Measurements from ENCODE around the gene CES3. TPM values are rescaled to one million over a fixed set of nuclear protein-coding genes. Genes with fewer than 3 reads are reported as not detected.
"Not testable (repeated sequence)": the region's sequence is repeated elsewhere in the genome, so short reads cannot be mapped to it uniquely, and the experiment has no call there.

CES3 gene
- total RNA-seq, 1 experiment from 2014 or later, result 0.95 TPM

DNA sequence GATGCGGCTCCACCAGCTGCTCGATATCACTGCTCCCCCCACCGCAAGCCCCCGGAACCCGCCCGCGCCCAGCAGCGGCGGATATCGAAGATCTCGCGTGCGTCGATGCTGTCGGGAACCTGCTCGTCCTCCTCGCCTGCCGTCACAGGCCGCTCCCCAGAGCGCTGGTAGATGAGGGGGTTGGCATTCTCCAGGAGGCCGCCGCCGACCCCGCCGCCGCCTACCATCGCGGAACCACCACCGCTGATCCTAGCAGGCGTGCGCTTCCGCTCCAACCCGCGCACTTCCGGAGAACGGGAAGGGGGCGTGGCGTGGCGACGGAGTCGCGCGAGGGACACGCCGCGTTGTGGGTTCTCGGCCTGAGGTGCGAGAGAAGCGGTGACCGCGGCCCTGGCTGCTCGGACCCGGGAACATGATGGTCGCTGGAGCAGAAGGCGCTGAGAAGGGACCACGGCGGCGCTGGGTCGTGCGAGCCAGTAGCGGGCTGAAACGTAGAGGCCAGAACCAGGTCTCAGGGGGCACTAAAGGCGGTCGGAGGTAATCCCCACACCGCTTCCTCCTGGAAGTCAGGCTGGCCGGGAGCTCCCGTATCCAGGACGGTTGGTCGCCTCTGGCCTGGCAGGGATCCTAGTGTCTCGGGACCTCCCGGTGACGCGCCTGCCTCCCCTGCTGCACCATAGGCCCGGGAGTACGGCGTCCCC is 26.8 kb upstream of the CES3 start, which contains the start of gene CIAO2B:
CIAO2B (minus strand) TSS at position 265 of the 701 bp plus-strand sequence; CDS start at position 227, 38 bp downstream.
- BruUV-seq (replicated peaks), result TSS peak; percentile 58
- peak within 1 kb of the TSS; percentile 94 for H3K4me3 Mint-ChIP-seq (ENCODE audit: unreplicated experiment)
- Histone ChIP-seq H3K36me3 (ENCODE audit: control insufficient read depth, insufficient read depth, low read length) (no peaks in the 10 kb centered on the region), H3K4me3 (ENCODE audit: low read depth, low read length) (peak within 1 kb of the TSS; percentile 81), H3K27me3 (replicated peaks; ENCODE audit: control insufficient read depth, insufficient read depth, low read length) (no peaks in the 10 kb centered on the region), H3K9me3 (no peaks in the 10 kb centered on the region), H3K4me1 (peaks cover 8% of the 10 kb centered on the region)
- POLR2A ChIA-PET, result no interaction called here
- H3K36me3 Mint-ChIP-seq (ENCODE audit: insufficient read depth, unreplicated experiment), result peaks cover 17% of the 10 kb centered on the region
- peaks cover 19% of the 10 kb centered on the region for H3K4me1 Mint-ChIP-seq (ENCODE audit: low read depth, unreplicated experiment)
- no peaks in the 10 kb centered on the region for H3K9me3 Mint-ChIP-seq (ENCODE audit: unreplicated experiment)
- DNase-seq, result peak; percentile 84 to 92
- CTCF ChIA-PET, result interaction anchor here (1.0 to 1.2 kb wide), 2 partner anchors 20 to 39 kb away, joined by 3 read pairs; no protein-coding TSS in a partner anchor
- intact Hi-C loops (cut with micrococcal nuclease; ENCODE audit: unreplicated experiment), result no loop called here
- no peaks in the 10 kb centered on the region for H3K27me3 Mint-ChIP-seq (ENCODE audit: insufficient read depth, unreplicated experiment)
- peak within 1 kb of the TSS; percentile 88 for H3K27ac Mint-ChIP-seq (ENCODE audit: unreplicated experiment)
- TF ChIP-seq, protein P1, sequence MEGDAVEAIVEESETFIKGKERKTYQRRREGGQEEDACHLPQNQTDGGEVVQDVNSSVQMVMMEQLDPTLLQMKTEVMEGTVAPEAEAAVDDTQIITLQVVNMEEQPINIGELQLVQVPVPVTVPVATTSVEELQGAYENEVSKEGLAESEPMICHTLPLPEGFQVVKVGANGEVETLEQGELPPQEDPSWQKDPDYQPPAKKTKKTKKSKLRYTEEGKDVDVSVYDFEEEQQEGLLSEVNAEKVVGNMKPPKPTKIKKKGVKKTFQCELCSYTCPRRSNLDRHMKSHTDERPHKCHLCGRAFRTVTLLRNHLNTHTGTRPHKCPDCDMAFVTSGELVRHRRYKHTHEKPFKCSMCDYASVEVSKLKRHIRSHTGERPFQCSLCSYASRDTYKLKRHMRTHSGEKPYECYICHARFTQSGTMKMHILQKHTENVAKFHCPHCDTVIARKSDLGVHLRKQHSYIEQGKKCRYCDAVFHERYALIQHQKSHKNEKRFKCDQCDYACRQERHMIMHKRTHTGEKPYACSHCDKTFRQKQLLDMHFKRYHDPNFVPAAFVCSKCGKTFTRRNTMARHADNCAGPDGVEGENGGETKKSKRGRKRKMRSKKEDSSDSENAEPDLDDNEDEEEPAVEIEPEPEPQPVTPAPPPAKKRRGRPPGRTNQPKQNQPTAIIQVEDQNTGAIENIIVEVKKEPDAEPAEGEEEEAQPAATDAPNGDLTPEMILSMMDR (IDR thresholded peaks at IDR 0.05; ENCODE audit: insufficient read depth in 1 of 2, low read depth in 1 of 2, low read length in 1 of 2, severe bottlenecking in 1 of 2, unreplicated experiment in 1 of 2), result no peak

DNA sequence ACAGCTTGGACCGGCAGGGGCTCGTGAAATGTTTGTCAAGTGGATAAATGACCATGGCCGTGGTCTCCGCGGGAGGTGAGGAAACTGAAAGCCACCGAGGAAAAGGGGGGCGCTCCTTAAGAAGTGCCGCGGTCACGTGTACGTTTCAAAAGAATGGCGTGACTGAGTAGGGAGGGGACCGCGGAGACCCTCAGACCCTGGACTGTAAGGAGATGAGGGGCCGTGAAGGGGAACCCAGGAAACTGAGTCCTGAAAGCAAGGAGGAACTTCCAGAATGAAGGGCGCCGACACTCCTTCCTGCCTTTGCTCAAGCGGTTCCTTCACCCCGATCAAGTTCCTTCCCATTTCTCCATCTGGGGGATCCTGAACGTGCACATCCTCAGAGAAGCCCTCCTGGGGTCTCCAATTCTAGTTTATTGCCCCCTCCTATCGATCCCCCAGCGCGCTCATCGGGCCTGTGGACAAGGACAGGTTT is 26.2 kb upstream of the CES3 start:
- H3K36me3 ChIP-seq (ENCODE audit: control insufficient read depth, insufficient read depth, low read length); H3K27me3 Mint-ChIP-seq (ENCODE audit: insufficient read depth, unreplicated experiment); intact Hi-C loops (cut with micrococcal nuclease; ENCODE audit: unreplicated experiment); POLR2A ChIA-PET; DNase-seq; H3K27me3 ChIP-seq (replicated peaks; ENCODE audit: control insufficient read depth, insufficient read depth, low read length); H3K4me1 ChIP-seq; H3K9me3 Mint-ChIP-seq (ENCODE audit: unreplicated experiment); H3K9me3 ChIP-seq; BruUV-seq (replicated peaks): not testable (repeated sequence)
- H3K27ac Mint-ChIP-seq (ENCODE audit: unreplicated experiment), result peak overlapping the region; percentile 88
- peaks cover 17% of the 10 kb centered on the region for H3K36me3 Mint-ChIP-seq (ENCODE audit: insufficient read depth, unreplicated experiment)
- H3K4me1 Mint-ChIP-seq (ENCODE audit: low read depth, unreplicated experiment), result peaks cover 19% of the 10 kb centered on the region
- peak overlapping the region; percentile 81 for H3K4me3 ChIP-seq (ENCODE audit: low read depth, low read length)
- H3K4me3 Mint-ChIP-seq (ENCODE audit: unreplicated experiment), result peak overlapping the region; percentile 94
- CTCF ChIA-PET, result interaction anchor here (1.0 to 1.2 kb wide), 2 partner anchors 19 to 39 kb away, joined by 3 read pairs; no protein-coding TSS in a partner anchor

DNA sequence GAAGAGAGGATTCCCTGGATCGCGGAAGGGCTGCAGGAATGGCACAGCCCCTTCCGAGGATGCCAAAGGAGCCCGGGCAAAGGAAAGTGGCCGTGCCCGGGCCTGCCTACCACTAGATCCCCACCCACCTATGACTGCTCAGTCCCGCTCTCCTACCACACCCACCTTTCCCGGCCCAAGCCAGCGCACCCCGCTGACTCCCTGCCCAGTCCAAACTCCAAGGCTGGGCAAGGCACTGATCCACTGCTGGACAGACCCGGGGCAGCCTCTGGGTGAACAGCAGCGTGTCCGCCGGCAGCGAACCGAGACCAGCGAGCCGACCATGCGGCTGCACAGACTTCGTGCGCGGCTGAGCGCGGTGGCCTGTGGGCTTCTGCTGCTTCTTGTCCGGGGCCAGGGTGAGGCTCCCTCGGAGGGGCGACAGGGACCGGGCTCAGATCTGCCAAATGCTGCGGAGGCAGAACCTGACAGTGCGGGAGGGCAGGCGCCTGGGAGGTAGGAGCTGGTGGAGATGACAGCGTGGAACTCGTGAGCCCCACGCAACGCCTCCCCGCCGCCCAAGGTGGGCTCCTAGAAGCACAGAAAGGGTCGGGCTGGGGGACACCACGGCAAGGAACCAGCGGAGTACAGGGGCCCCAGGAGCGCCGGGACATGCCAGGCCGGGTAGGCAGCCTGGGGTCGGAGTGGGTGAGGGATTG is 25.6 kb upstream of the CES3 start, which contains the start of gene CES2:
CES2 (plus strand) TSS at position 203 of the 698 bp plus-strand sequence; CDS start at position 323, 120 bp downstream.
- H3K4me1 ChIP-seq, result peaks cover 8% of the 10 kb centered on the region
- intact Hi-C loops (cut with micrococcal nuclease; ENCODE audit: unreplicated experiment), result no loop called here
- H3K9me3 Mint-ChIP-seq (ENCODE audit: unreplicated experiment), result no peaks in the 10 kb centered on the region
- no peak for DNase-seq
- peaks cover 19% of the 10 kb centered on the region for H3K4me1 Mint-ChIP-seq (ENCODE audit: low read depth, unreplicated experiment)
- peaks cover 5% of the 10 kb centered on the region for H3K36me3 ChIP-seq (ENCODE audit: control insufficient read depth, insufficient read depth, low read length)
- peak within 1 kb of the TSS; percentile 94 for H3K4me3 Mint-ChIP-seq (ENCODE audit: unreplicated experiment)
- CTCF ChIA-PET, result no interaction called here
- H3K36me3 Mint-ChIP-seq (ENCODE audit: insufficient read depth, unreplicated experiment), result peaks cover 20% of the 10 kb centered on the region
- peak within 1 kb of the TSS; percentile 81 for H3K4me3 ChIP-seq (ENCODE audit: low read depth, low read length)
- TF ChIP-seq, protein P1 (IDR thresholded peaks at IDR 0.05; ENCODE audit: insufficient read depth in 1 of 2, low read depth in 1 of 2, low read length in 1 of 2, severe bottlenecking in 1 of 2, unreplicated experiment in 1 of 2), result no peak
- H3K9me3 ChIP-seq, result no peaks in the 10 kb centered on the region
- POLR2A ChIA-PET, result no interaction called here
- H3K27me3 ChIP-seq (replicated peaks; ENCODE audit: control insufficient read depth, insufficient read depth, low read length), result no peaks in the 10 kb centered on the region
- H3K27me3 Mint-ChIP-seq (ENCODE audit: insufficient read depth, unreplicated experiment), result no peaks in the 10 kb centered on the region
- no TSS peak for BruUV-seq (replicated peaks)
- H3K27ac Mint-ChIP-seq (ENCODE audit: unreplicated experiment), result peak within 1 kb of the TSS; percentile 88
